Osteoblast (primary cell): ENCODE measurements around the gene C2orf76. TPM values are rescaled to one million over a fixed set of nuclear protein-coding genes. Genes with fewer than 3 reads are reported as not detected.

Experiments
- DNase-seq: peaks from one replicate; pipeline ENCODE4 v3.0.0; 2011; ENCODE audit warnings: low spot score, mixed read lengths; ENCODE audit not compliant: insufficient read length; ENCODE audit errors: missing footprints
- H2AFZ ChIP-seq: 2 replicates; pipeline ENCODE4 v1.6.0; 2011; ENCODE audit warnings: mild to moderate bottlenecking, low read length
- H3K27ac ChIP-seq: 2 replicates; pipeline ENCODE4 v1.5.1; 2011; ENCODE audit warnings: mild to moderate bottlenecking, low read depth, low read length, moderate library complexity
- H3K27me3 ChIP-seq: 2 replicates; pipeline ENCODE4 v1.6.0; 2012; ENCODE audit warnings: mild to moderate bottlenecking, control low read depth, inconsistent platforms, low read length, moderate library complexity; ENCODE audit not compliant: insufficient read depth
- H3K36me3 ChIP-seq: 2 replicates; pipeline ENCODE4 v1.5.1; 2011; ENCODE audit warnings: mild to moderate bottlenecking, low read length, control low read depth, moderate library complexity; ENCODE audit not compliant: insufficient read depth
- H3K4me1 ChIP-seq: 2 replicates; pipeline ENCODE4 v1.5.1; 2011; ENCODE audit warnings: mild to moderate bottlenecking, low read length, control low read depth, moderate library complexity; ENCODE audit not compliant: insufficient read depth
- H3K4me2 ChIP-seq: 2 replicates; pipeline ENCODE4 v1.6.0; 2011; ENCODE audit warnings: mild to moderate bottlenecking, low read length; ENCODE audit not compliant: insufficient read depth
- H3K4me3 ChIP-seq: fragments of 200-600 bp; sonication (generic); 3 replicates; pipeline ENCODE4 v1.5.1; 2012; ENCODE audit warnings: mild to moderate bottlenecking, low read length, inconsistent platforms; ENCODE audit not compliant: insufficient read depth
- H3K79me2 ChIP-seq: 2 replicates; pipeline ENCODE4 v1.6.0; 2012; ENCODE audit warnings: mild to moderate bottlenecking, low read length, control low read depth, inconsistent platforms; ENCODE audit not compliant: insufficient read depth
- H3K9me3 ChIP-seq: 2 replicates; pipeline ENCODE4 v1.5.1; 2011; ENCODE audit warnings: low read depth, low read length, control low read depth
- H4K20me1 ChIP-seq: 2 replicates; pipeline ENCODE4 v1.6.0; 2012; ENCODE audit warnings: mild to moderate bottlenecking, low read length, control low read depth; ENCODE audit not compliant: insufficient read depth
- CTCF ChIP-seq: IDR thresholded peaks from 2 replicates; pipeline ENCODE4 v1.5.1; 2011; ENCODE audit warnings: mild to moderate bottlenecking, low read depth, low read length, moderate library complexity; ENCODE audit errors: extremely low read depth
- total RNA-seq: library from RNA; depleted of rRNA; stranded (reverse); fragments of >200 nt; gene quantifications from 2 replicates; pipeline ENCODE4 v1.2.3, GENCODE V29; 2012

Gene C2orf76
- total RNA-seq, 1 donor: 6.5 TPM

- Histone ChIP-seq H3K9me3 (no peaks in the 10 kb centered on the region), H3K4me1 (no peaks in the 10 kb centered on the region), H3K79me2 (no peaks in the 10 kb centered on the region), H3K4me2 (no peak overlapping the region), H4K20me1 (no peaks in the 10 kb centered on the region), H3K27ac (no peak overlapping the region), H3K4me3 (no peak overlapping the region), H2AFZ (no peak overlapping the region), H3K27me3 (no peaks in the 10 kb centered on the region), H3K36me3 (no peaks in the 10 kb centered on the region)
- TF ChIP-seq CTCF: no peak
- peak; percentile 35 for DNase-seq
These were observed 70.8 kb downstream of the C2orf76 start for GRCh38 chr2:119295688-119296375.

DNA sequence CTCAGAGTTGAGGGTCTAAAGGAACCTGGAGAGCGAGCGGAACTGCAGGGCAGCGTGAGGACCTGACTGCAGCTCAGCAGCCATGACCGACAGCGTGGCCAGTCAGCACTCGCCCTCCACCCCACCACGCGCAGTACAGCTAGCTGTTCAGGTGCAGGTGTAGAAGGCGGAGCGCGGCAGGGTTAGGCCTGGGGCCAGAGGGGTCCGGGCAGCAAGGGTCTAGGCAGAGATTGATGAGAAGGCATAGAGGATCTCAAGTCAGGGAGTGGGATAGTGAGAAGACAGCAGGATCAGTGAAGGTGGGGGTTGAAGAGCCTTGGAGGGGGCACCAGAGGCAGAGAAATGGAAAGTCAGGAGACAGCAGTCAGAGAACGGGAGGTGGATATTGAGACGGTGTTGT, 72.0 kb downstream of the C2orf76 start:
- Histone ChIP-seq H3K9me3 (no peaks in the 10 kb centered on the region), H4K20me1 (no peaks in the 10 kb centered on the region), H3K4me3 (no peak overlapping the region), H3K27me3 (no peaks in the 10 kb centered on the region), H3K79me2 (no peaks in the 10 kb centered on the region), H2AFZ (no peak overlapping the region), H3K4me1 (no peaks in the 10 kb centered on the region), H3K36me3 (no peaks in the 10 kb centered on the region), H3K4me2 (no peak overlapping the region), H3K27ac (no peak overlapping the region)
- TF ChIP-seq CTCF: no peak
- no peak for DNase-seq

GRCh38 chr2:119293900-119294299, 72.7 kb downstream of the C2orf76 start:
- no peak for TF ChIP-seq CTCF
- H3K79me2 ChIP-seq: no peaks in the 10 kb centered on the region
- no peak overlapping the region for H3K27ac ChIP-seq
- no peaks in the 10 kb centered on the region for H3K4me1 ChIP-seq
- no peaks in the 10 kb centered on the region for H4K20me1 ChIP-seq
- H3K4me2 ChIP-seq: no peak overlapping the region
- H3K36me3 ChIP-seq: no peaks in the 10 kb centered on the region
- no peak for DNase-seq
- no peaks in the 10 kb centered on the region for H3K9me3 ChIP-seq
- no peaks in the 10 kb centered on the region for H3K27me3 ChIP-seq
- no peak overlapping the region for H3K4me3 ChIP-seq
- H2AFZ ChIP-seq: no peak overlapping the region

- H3K79me2 ChIP-seq: no peaks in the 10 kb centered on the region
- H3K27me3 ChIP-seq: no peaks in the 10 kb centered on the region
- no peak overlapping the region for H3K27ac ChIP-seq
- no peaks in the 10 kb centered on the region for H3K4me1 ChIP-seq
- peak; percentile 72 for DNase-seq
- no peak overlapping the region for H3K4me2 ChIP-seq
- H3K9me3 ChIP-seq: no peaks in the 10 kb centered on the region
- no peak overlapping the region for H2AFZ ChIP-seq
- no peaks in the 10 kb centered on the region for H4K20me1 ChIP-seq
- no peak for TF ChIP-seq CTCF
- no peak overlapping the region for H3K4me3 ChIP-seq
- no peaks in the 10 kb centered on the region for H3K36me3 ChIP-seq
These were observed 73.4 kb downstream of the C2orf76 start for GRCh38 chr2:119293254-119293653.
